GM13977 (cell line): ENCODE measurements around the gene CYP24A1.
"Not testable (repeated sequence)": the region's sequence is repeated elsewhere in the genome, so short reads cannot be mapped to it uniquely, and the experiment has no call there.

Experiments used
- DNase-seq: peaks from one replicate; pipeline ENCODE4 v3.0.0; 2012; ENCODE audit warnings: low spot score
- in situ Hi-C: fragments of 300-500 bp; cut with MboI; formaldehyde crosslinking; loops from one replicate; pipeline ENCODE4 v1.12.0; 2022; ENCODE audit warnings: low sequenced_read_pairs, low pct_unique_long_range_greater_than_20kb, mixed read lengths, inconsistent platforms; ENCODE audit not compliant: unreplicated experiment
- TF ChIP-seq, protein P1 (sequence below): IDR thresholded peaks from 2 replicates; pipeline ENCODE4 v1.5.1; 2012; ENCODE audit warnings: mild to moderate bottlenecking, control low read depth; ENCODE audit not compliant: insufficient read depth; ENCODE audit errors: extremely low read depth, missing control alignments

Gene CYP24A1

DNA sequence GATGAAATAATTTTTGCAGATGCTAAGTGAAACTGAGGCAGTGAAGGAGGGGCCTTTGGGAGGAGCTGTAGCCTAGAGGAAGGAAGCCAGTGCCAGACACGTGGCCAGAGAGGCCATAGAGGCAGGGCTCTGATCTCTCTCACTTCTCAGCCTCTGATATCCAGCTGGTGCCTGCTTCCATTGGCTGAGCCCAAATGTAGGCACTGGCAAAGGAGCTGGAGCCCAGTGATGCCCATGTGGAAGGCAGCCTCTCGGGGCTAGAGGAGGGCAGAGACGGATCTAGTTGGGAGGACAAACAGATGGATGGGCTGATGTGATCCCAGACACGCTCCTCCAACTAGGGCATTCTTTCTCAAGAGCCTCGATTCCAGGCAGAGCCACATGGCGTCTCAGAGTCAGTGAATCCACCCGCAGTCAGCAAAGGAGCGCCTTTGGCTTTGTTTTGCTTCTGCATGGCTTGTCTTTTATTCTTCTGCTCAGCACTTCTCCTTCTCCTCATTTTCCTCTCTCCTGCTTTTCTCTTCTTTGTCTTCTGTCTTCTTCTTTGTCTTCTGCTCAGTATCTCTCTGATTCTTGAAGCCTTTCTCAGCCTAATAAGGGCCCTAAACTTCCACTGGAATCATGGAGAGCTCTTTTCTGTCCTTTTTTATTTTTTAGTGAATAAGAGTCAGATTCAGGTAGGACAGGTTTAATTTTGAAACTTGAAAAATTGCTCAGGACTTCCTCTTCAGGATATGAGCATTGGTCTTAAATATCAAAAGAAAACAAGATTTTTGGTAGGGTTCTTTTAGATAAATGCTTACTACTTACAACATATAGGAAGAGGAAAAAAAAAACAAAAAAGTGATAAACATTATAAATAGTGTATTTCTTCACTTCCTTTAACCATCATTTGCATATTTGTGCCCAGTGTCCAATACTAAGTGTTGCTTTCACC lies 41.8 kb downstream of the CYP24A1 start:
- DNase-seq, result no peak
- TF ChIP-seq, protein P1, sequence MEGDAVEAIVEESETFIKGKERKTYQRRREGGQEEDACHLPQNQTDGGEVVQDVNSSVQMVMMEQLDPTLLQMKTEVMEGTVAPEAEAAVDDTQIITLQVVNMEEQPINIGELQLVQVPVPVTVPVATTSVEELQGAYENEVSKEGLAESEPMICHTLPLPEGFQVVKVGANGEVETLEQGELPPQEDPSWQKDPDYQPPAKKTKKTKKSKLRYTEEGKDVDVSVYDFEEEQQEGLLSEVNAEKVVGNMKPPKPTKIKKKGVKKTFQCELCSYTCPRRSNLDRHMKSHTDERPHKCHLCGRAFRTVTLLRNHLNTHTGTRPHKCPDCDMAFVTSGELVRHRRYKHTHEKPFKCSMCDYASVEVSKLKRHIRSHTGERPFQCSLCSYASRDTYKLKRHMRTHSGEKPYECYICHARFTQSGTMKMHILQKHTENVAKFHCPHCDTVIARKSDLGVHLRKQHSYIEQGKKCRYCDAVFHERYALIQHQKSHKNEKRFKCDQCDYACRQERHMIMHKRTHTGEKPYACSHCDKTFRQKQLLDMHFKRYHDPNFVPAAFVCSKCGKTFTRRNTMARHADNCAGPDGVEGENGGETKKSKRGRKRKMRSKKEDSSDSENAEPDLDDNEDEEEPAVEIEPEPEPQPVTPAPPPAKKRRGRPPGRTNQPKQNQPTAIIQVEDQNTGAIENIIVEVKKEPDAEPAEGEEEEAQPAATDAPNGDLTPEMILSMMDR, result no peak
- in situ Hi-C loops, result no loop called here

DNA sequence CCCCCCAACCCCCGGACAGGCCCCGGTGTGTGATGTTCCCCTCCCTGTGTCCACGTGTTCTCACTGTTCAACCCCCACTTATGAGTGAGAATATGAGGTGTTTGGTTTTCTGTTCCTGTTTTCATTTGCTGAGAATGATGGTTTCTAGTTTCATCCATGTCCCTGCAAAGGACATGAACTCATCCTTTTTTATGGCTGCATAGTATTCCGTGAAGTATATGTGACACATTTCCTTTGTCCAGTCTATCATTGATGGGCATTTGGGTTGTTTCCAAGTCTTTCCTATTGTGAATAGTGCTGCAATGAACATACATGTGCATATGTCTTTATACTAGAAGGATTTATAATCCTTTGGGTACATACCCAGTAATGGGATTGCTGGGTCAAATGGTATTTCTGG lies 42.7 kb downstream of the CYP24A1 start:
- in situ Hi-C loops, DNase-seq: not testable (repeated sequence)

DNA sequence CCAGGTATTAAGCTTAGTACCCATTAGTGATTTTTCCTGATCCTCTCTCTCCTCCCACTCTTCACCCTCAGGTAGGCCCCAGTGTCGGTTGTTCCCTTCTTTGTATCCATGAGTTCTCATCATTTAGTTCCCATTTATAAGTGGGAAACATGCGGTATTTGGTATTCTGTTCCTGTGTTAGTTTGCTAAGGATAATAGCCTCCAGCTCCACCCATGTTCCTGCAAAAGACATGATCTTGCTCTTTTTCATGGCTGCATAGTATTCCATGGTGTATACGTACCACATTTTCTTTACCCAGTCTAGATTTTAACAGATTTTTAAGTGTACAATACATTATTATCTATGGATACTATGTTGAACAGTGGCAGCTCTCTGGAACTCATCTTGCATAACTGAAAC lies 44.4 kb downstream of the CYP24A1 start:
- no peak for DNase-seq
- in situ Hi-C loops, result no loop called here
- TF ChIP-seq, protein P1, result no peak

DNA sequence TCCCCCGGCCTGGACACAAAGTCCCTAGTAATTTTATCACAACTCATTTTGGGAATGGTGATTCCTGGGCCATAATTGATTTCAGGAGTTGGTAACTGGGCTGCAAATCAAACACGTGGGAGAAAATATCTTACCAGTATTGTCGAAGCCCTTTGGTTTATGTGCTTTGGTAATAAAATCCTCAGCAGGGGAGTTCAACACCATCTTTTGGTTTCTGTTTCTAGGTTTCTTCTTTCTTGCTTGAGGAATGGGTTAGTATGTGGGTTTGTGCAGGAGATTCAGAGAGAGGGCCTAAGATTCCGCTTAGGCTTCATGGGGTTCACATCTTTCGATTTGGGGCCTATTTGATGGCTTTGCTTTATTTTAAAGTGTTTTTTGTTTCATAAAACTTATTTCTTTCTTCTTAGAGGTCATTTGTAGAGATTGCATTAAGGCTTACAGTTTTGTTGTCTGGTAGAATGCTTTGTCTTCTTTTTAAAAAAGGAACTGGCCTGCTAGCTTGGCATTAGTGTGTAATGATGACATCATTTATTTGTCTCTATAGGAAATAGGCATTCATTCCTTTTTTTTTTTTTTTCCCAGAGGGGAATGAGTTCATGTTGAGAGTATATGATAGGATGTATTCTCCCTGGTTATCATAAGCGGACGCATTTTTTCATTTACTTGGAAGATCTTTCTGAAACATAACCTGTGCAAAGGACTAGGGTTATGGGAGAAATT lies 45.8 kb downstream of the CYP24A1 start:
- no peak for DNase-seq
- TF ChIP-seq, protein P1, result no peak
- in situ Hi-C loops, result no loop called here

DNA sequence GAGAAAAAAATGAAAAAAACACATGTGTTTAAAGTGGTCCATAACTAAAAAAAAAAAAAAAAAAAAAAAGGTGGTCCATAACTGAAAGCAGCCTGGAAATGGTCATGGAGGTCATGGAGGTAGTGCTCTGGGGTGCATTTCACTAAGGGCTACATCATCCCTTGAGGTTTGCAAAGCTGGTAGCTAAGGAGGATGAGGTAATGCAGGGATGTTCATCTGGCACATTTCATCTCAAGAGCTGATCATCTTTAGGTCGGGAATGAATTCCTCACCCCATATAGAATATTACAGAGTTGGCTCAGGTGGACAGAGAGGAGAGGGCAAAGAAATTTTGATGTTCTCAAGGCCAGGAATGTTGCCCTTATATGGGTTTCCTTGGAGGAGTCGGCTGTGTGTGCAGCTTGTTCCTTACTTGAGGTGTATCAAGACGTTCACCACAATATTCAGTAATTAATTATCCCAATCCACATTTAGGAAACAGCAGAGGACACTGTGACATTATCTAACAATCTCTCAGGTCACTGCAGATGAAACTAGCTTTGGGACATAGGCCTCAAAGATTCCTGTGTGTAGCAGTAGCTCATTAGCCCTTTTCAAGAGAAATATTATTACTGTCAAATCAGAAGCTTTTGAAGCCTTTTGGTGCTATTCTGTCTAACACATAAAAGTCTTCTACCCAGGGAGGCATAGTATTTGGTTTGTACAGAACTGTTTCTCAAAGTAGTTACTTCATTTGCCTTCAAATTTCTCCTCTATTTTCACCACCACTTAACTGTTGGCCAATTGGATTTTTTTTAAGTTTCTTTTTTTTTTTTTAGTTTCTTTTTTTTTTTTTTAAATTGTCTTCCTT lies 46.8 kb downstream of the CYP24A1 start:
- no peak for DNase-seq
- TF ChIP-seq, protein P1, result no peak
- in situ Hi-C loops, result no loop called here

DNA sequence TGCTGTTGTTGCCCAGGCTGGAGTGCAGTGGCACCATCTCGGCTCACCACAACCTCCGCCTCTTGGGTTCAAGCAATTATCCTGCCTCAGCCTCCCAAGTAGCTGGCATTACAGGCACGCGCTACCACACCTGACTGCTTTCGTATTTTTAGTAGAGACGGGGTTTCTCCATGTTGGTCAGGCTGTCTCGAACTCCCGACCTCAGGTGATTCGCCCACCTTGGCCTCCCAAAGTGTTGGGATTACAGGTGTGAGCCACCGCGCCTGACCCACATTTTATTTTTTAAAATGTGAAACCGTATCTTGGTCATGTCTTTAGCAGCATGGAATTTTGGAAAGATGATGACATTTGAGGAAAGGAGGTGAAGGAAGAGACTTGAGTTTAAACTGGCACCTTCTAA lies 47.5 kb downstream of the CYP24A1 start:
- in situ Hi-C loops, DNase-seq: not testable (repeated sequence)

DNA sequence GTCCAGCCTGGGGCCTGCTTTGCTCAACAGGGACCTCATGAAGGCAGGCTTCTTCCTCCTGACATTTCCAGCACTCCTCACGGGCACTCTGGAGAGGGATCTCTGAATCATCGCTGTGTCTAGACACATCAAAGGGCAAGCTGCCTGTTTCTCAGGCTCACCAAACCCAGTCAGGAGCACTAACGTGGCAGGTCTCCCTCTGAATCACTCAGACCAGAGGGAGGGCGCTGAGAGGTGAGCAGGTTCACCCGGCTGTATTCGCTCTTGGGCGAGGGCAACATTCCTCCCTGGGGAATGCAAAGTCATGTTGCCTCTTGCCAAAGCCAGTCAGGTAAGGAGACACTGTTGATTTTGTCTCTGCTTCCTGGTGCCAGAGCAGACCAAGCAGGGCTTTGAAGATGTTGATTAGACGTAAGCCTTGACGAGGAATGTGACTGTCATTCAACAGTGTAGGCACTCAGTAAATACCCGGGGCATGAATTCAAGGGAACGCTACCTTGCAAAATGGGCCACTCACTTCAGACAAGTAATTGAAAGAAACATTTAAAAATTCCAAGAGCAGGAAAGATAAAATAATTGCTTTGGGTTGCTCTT lies 50.1 kb downstream of the CYP24A1 start:
- TF ChIP-seq, protein P1, result no peak
- no peak for DNase-seq
- in situ Hi-C loops, result loop anchor here (25.0 kb wide), 1 partner anchor 514 kb away; no protein-coding TSS in a partner anchor
